ENCODE measurements around the gene ZFP90. TPM values are rescaled to one million over a fixed set of nuclear protein-coding genes. Genes with fewer than 3 reads are reported as not detected.

Gene ZFP90
- polyA plus RNA-seq, 3 donors, result 5.0 to 11.1 (median 5.2) TPM

Other genes starting within 250 kb of the ZFP90 start
- 1 to 10 TPM; 4.7 to 9.2 (median 5.0) TPM for gene SLC7A6OS, start 228.3 kb upstream of the ZFP90 start, polyA plus RNA-seq
- 10 to 100 TPM; 25.3 to 58.0 (median 30.6) TPM for gene PRMT7, start 228.3 kb upstream of the ZFP90 start, polyA plus RNA-seq
- gene SMPD3, start 90.8 kb upstream of the ZFP90 start, polyA plus RNA-seq, result 1 to 10 TPM in 2 of 3 donors, under 1 TPM in 1; 0.45 to 1.9 (median 1.6) TPM
- 1 to 10 TPM in 2 of 3 donors, under 1 TPM in 1; 0.25 to 1.4 (median 1.2) TPM for gene CDH3, start 106.0 kb downstream of the ZFP90 start, polyA plus RNA-seq
- 10 to 100 TPM in 1 of 3 donors, 1 to 10 TPM in 2; 2.0 to 69.4 (median 4.6) TPM for gene CDH1, start 198.0 kb downstream of the ZFP90 start, polyA plus RNA-seq